Sigmoid colon (tissue), 7 donors: ENCODE data around the gene OR6N2. TPM values are rescaled to one million over a fixed set of nuclear protein-coding genes. Genes with fewer than 3 reads are reported as not detected.

Source experiments
- DNase-seq: peaks from one replicate; pipeline ENCODE4 v3.0.0-alpha.2; 2019
- H3K27ac ChIP-seq, 4 donors: fragments of 200-600 bp; sonication (generic); one replicate each; pipeline ENCODE4 v1.5.1; 2016 to 2019; ENCODE audit warnings: mild to moderate bottlenecking in 1 of 4
- H3K27me3 ChIP-seq, 3 donors: fragments of 200-600 bp; sonication (generic); one replicate each; pipeline ENCODE4 v1.5.1; 2019; ENCODE audit warnings: mild to moderate bottlenecking in 1 of 3
- H3K36me3 ChIP-seq, 4 donors: fragments of 200-600 bp; sonication (generic); one replicate each; pipeline ENCODE4 v1.5.1; 2016 to 2019
- H3K4me1 ChIP-seq, 4 donors: fragments of 200-600 bp; sonication (generic); one replicate each; pipeline ENCODE4 v1.5.1; 2017 to 2019
- H3K4me3 ChIP-seq, 4 donors: fragments of 200-600 bp; sonication (generic); one replicate each; pipeline ENCODE4 v1.5.1; 2017 to 2019; ENCODE audit warnings: mild to moderate bottlenecking in 2 of 4, moderate library complexity in 1 of 4
- H3K9me3 ChIP-seq, 4 donors: fragments of 200-600 bp in 3 of 4; sonication (generic) in 3 of 4; one replicate each; pipeline versions ENCODE4 v1.5.1 to v1.6.1; 2013 to 2019
- EP300 ChIP-seq, 4 donors: sonication (generic); formaldehyde crosslinking; IDR thresholded peaks; one replicate each; pipeline ENCODE4 v1.6.1; 2017; ENCODE audit warnings: antibody characterized with exemption in 4 of 4
- POLR2A ChIP-seq, 2 donors: fragments of 450-650 bp; IDR thresholded peaks; one replicate each; pipeline ENCODE4 v1.6.1; 2016; ENCODE audit warnings: antibody characterized with exemption in 2 of 2, mild to moderate bottlenecking in 2 of 2, moderate library complexity in 2 of 2
- POLR2AphosphoS5 ChIP-seq, 4 donors: sonication (generic); formaldehyde crosslinking; IDR thresholded peaks; one replicate each; pipeline ENCODE4 v1.6.1; 2017; ENCODE audit warnings: antibody characterized with exemption in 4 of 4
- WGBS, 2 donors: extraction: QIAGEN DNeasy Blood & Tissue Kit; methylation state at CpG; one replicate each; pipeline ENCODE4 v1.1.7; 2013; 5-methylcytosine and 5-hydroxymethylcytosine counted together
- intact Hi-C: fragments of 100-400 bp; cut with DNase I; formaldehyde crosslinking; loops from one replicate; pipeline ENCODE4 v1.15.1; 2023
- polyA plus RNA-seq, 3 donors: library from polyadenylated mRNA; stranded (reverse); fragments of 200-250 nt; gene quantifications; one replicate each; pipeline ENCODE4 v1.2.3, GENCODE V29; 2013
- total RNA-seq, 4 donors: library from RNA; depleted of rRNA; stranded (reverse); fragments of >200 nt; gene quantifications; one replicate each; pipeline ENCODE4 v1.1.0, GENCODE V29; 2016
- TF ChIP-seq, protein P1 (sequence below), 4 experiments: fragments of 450-650 bp in 3 of 4; fragments of 200-600 bp in 1 of 4; IDR thresholded peaks; one replicate each; pipeline ENCODE4 v1.5.1; 2016 to 2019; ENCODE audit warnings: antibody characterized with exemption in 4 of 4, mild to moderate bottlenecking in 3 of 4, moderate library complexity in 2 of 4
- donor health status: healthy with polysubstance abuse.
- donor health status: Bipolar disorder and iron deficiency.
- donor health status: healthy.

The OR6N2 gene
- total and polyA plus RNA-seq, 7 donors, result not detected

DNA sequence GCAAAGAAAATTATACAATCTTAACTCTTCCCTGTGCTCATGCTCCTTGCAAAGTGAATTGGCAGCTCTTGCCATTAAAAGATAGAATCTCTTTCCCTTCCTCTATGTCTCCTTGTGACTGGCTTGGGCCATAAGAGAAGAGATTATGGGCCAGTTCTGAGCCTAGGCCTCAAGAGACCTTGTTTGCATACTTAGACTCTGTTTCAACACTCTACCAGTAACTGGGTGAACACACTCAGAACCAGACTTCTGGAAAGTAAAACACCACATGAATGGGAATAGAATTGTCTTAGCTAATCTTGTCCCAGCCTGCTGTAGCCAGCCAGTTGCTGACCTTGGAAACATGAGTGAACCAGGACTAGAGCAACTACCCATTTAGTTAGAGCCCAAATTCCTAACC lies 45.2 kb downstream of the OR6N2 start:
- intact Hi-C loops, result no loop called here
- Histone ChIP-seq H3K27me3 (no peaks in the 10 kb centered on the region), H3K36me3 (no peaks in the 10 kb centered on the region), H3K4me1 (no peaks in the 10 kb centered on the region), H3K4me3 (no peak overlapping the region), H3K27ac (no peak overlapping the region), H3K9me3 (no peaks in the 10 kb centered on the region)
- DNase-seq, result no peak
- TF ChIP-seq, protein P1, sequence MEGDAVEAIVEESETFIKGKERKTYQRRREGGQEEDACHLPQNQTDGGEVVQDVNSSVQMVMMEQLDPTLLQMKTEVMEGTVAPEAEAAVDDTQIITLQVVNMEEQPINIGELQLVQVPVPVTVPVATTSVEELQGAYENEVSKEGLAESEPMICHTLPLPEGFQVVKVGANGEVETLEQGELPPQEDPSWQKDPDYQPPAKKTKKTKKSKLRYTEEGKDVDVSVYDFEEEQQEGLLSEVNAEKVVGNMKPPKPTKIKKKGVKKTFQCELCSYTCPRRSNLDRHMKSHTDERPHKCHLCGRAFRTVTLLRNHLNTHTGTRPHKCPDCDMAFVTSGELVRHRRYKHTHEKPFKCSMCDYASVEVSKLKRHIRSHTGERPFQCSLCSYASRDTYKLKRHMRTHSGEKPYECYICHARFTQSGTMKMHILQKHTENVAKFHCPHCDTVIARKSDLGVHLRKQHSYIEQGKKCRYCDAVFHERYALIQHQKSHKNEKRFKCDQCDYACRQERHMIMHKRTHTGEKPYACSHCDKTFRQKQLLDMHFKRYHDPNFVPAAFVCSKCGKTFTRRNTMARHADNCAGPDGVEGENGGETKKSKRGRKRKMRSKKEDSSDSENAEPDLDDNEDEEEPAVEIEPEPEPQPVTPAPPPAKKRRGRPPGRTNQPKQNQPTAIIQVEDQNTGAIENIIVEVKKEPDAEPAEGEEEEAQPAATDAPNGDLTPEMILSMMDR (IDR thresholded peaks at IDR 0.05), result no peak
- TF ChIP-seq EP300 (IDR thresholded peaks at IDR 0.05), result no peak
- no peak for TF ChIP-seq POLR2A (IDR thresholded peaks at IDR 0.05)
- no peak for TF ChIP-seq POLR2AphosphoS5 (IDR thresholded peaks at IDR 0.05)

DNA sequence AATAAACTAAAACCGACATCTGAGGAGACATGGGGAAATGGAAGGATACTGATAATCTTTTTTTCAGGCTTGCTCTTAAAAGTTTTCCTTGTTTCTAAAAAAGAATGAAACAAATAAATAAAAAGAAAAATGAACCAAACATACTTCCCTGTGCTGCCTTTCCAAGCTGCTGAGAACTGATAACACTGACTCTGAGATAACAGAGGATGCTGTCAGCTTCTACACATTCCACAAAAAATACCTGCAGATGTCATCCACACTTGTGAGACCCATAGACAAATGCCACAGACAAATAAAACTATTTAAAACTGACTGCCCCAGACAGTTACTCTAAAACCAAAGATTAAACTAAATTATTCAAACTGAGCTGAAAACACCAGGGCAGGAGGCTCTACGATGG lies 48.5 kb downstream of the OR6N2 start:
- 72 to 81% methylated on average over 2 of the region's 2 CpGs for WGBS, 2 donors
- Histone ChIP-seq H3K9me3 (no peaks in the 10 kb centered on the region), H3K27ac (no peak overlapping the region), H3K4me1 (no peaks in the 10 kb centered on the region), H3K4me3 (no peak overlapping the region), H3K27me3 (no peaks in the 10 kb centered on the region), H3K36me3 (no peaks in the 10 kb centered on the region)
- no peak for DNase-seq
- intact Hi-C loops, result no loop called here
- TF ChIP-seq POLR2AphosphoS5 (IDR thresholded peaks at IDR 0.05), result no peak
- no peak for TF ChIP-seq EP300 (IDR thresholded peaks at IDR 0.05)
- no peak for TF ChIP-seq POLR2A (IDR thresholded peaks at IDR 0.05)
- TF ChIP-seq, protein P1 (IDR thresholded peaks at IDR 0.05), result no peak

DNA sequence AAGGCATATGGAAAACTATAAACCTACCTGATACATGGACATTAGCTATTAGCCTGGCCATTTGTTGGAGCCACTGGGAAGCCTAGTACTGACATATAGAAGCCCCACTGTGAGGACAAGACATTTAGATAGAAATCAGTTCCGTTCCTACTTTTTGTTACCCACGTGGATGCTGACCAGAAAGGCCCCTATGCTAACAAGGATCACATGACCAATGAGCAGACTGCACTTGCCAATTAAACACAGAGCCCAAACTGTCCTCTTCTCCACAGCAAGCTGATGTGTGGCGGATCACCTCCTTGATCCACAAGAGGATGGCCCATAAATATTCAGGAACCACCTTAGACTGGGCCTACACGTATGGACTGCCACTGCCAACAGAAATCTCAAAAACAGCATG lies 49.3 kb downstream of the OR6N2 start:
- H3K4me1 ChIP-seq, result no peaks in the 10 kb centered on the region
- no peaks in the 10 kb centered on the region for H3K9me3 ChIP-seq
- no peaks in the 10 kb centered on the region for H3K27me3 ChIP-seq
- no peak overlapping the region for H3K27ac ChIP-seq
- intact Hi-C loops, result no loop called here
- no peaks in the 10 kb centered on the region for H3K36me3 ChIP-seq
- H3K4me3 ChIP-seq, result no peak overlapping the region
- TF ChIP-seq EP300 (IDR thresholded peaks at IDR 0.05) (no peak), POLR2AphosphoS5 (IDR thresholded peaks at IDR 0.05) (no peak), POLR2A (IDR thresholded peaks at IDR 0.05) (no peak)
- TF ChIP-seq, protein P1 (IDR thresholded peaks at IDR 0.05), result no peak
- no peak for DNase-seq
- 82 to 84% methylated on average over 4 of the region's 4 CpGs for WGBS, 2 donors

DNA sequence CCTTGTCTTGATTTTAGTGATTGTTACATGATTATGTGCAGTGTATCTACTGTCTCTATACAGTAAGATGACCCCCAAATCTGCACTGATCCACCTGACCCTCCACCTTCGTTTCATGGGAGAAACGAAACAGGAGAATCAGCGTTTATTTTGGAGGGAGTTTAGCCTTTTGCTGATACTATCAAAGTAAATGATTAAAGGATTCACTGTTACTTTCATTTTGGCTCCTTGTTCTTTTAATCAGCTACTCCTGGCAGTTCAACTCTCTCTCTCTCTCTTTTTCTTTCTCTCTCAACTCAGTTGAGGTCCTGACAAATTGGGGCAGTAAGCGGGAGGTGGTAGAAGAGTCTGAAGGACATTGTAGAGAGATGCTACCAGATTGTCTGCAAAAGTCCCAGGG lies 50.6 kb downstream of the OR6N2 start:
- H3K9me3 ChIP-seq, result no peaks in the 10 kb centered on the region
- H3K4me1 ChIP-seq, result no peaks in the 10 kb centered on the region
- H3K4me3 ChIP-seq, result no peak overlapping the region
- H3K27me3 ChIP-seq, result no peaks in the 10 kb centered on the region
- H3K36me3 ChIP-seq, result no peaks in the 10 kb centered on the region
- intact Hi-C loops, result no loop called here
- TF ChIP-seq POLR2AphosphoS5 (IDR thresholded peaks at IDR 0.05) (no peak), EP300 (IDR thresholded peaks at IDR 0.05) (no peak), POLR2A (IDR thresholded peaks at IDR 0.05) (no peak)
- TF ChIP-seq, protein P1 (IDR thresholded peaks at IDR 0.05), result no peak
- DNase-seq, result no peak
- 32 to 80% methylated on average over 4 of the region's 4 CpGs for WGBS, 2 donors
- H3K27ac ChIP-seq, result no peak overlapping the region

DNA sequence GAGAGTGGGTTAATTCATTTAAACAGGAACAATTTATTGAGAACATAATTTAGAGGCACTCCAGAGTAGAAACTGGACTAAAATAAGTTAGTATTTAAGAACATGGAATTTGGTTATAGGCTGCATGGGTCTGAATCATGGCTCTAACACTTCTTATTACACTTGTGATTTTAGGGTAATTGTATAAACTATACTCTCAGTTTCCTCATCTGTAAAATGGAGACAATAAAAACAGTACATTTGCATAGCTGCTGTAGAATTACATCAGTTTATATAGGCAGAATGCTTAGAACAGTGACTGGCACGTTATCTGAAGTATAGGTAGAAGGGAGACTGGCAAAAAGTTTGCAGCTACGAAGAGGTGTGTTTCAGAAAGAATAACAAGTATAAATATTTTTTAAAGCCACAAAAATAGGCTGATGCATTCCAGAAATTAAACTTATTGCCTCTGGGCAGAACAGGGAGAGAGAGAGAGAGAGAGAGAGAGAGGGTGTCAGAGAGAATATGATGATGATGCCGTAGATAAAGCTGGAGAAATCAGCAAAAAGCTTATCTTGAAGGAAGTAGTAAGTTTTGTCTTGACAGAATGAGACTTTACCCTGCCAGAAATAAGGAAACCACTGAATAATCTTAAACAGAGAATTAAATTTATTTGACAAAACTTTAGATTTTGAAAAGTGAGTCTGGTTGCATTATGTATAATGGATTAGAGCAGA lies 52.3 kb downstream of the OR6N2 start:
- Histone ChIP-seq H3K4me3 (no peak overlapping the region), H3K9me3 (no peaks in the 10 kb centered on the region), H3K36me3 (no peaks in the 10 kb centered on the region), H3K27ac (no peak overlapping the region), H3K4me1 (no peaks in the 10 kb centered on the region), H3K27me3 (no peaks in the 10 kb centered on the region)
- 60 to 65% methylated on average over 3 of the region's 3 CpGs for WGBS, 2 donors
- intact Hi-C loops, result no loop called here
- TF ChIP-seq POLR2AphosphoS5 (IDR thresholded peaks at IDR 0.05) (no peak), EP300 (IDR thresholded peaks at IDR 0.05) (no peak), POLR2A (IDR thresholded peaks at IDR 0.05) (no peak)
- TF ChIP-seq, protein P1 (IDR thresholded peaks at IDR 0.05), result no peak
- DNase-seq, result no peak
